ENCODE results near the gene PDLIM5. TPM values are rescaled to one million over a fixed set of nuclear protein-coding genes. Genes with fewer than 3 reads are reported as not detected.

Gene PDLIM5
- total RNA-seq, 1 donor from 2014 or later: 723 TPM

DNA sequence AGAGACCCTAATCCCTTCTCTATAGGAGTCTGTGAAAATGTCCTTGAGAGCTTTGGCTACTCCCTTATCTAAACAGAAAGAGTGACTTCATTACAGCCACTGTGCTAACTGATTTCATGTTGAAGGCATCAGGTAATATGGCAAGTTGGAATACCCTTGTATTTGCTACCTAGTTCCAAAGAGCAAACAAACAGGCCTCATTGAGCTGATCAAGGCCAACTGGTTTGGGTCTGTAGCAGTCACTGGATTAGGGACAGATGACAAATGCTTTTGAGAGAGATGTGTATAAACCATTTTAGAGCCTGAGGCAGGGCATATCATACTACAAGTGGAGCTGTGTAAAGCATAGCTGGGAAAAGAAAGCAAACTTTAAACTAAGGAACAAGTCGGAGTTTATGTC lies 22.9 kb upstream of the PDLIM5 start:
- no peak for DNase-seq (ENCODE audit: low spot score)

- DNase-seq (ENCODE audit: low spot score): no peak
Measured at GRCh38 chr4:94430406-94430805, 21.3 kb upstream of the PDLIM5 start.

DNA sequence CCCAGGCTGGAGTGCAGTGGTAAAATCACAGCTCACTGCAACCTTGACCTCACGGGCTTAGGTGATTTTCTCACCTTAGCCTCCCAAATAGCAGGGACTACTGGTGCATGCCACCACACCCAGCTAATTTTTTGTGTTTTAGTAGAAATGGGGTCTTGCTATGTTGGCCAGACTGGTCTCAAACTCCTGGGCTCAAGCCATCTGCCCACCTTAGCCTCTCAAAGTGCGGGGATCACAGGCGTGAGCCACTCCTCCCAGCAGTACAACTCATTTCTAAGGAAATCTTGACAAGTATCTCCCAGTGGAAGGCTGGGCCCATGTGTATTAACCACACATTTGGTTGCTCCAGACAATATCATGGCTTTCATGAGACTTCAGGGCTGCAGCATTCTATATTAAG lies 20.4 kb upstream of the PDLIM5 start:
- DNase-seq (ENCODE audit: low spot score): no peak

- DNase-seq (ENCODE audit: low spot score): no peak
Measured at GRCh38 chr4:94434505-94434904, 17.2 kb upstream of the PDLIM5 start.

- no peak for DNase-seq (ENCODE audit: low spot score)
Measured at GRCh38 chr4:94435874-94436273, 15.9 kb upstream of the PDLIM5 start.

DNA sequence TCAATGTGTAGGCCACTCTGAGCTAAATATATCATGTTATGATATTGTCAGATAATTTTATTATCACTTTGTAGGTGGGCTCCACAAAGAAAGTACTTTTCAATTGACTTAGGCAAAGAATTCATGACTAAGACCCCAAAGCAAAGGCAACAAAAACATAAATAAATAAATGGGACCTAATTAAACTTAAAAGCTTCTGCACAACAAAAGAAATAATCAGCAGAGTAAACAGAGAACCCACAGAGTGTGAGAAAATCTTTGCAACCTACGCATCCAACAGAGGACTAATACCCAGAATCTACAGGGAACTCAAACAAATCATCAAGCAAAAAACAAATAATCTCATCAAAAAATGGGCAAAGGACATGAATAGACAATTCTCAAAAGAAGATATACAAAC lies 15.2 kb upstream of the PDLIM5 start:
- no peak for DNase-seq (ENCODE audit: low spot score)

DNA sequence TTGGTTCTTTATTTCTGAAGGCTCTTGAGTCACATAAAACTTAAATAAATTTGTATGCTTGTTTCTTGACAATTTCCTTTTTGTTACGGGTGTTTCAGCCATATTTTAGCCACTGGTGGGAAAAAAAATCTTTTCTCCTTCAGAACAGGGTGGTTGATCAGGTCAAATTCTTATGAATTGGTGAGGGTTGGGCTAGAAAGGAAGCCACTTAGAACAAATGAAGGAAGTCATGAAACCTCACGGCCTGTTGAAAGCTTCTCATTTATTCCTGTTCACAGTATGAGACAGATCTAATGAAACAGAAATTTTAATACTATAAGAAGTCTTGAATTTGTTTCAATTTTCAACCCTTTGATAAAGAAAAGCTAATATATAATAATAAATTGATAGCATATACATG lies 12.1 kb upstream of the PDLIM5 start:
- DNase-seq (ENCODE audit: low spot score): no peak

DNA sequence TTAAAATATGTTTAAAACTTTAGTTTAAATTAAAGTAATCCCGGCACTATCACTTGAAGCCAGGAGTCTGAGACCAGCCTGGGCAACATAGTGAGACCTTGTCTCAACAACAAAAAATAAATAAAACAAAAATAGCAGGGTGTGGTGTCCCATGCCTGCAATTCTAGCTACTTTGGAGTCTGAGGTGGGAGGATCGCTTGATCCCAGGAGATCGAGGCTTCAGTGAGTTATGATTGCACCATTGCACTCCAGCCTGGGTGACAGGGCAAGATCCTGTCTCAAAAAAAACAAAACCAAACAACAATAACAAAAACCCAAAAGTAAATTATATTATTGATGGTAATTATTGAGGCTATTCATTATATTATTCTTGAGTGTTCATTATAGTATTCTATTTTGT lies 9.9 kb upstream of the PDLIM5 start:
- no peak for DNase-seq (ENCODE audit: low spot score)

- DNase-seq (ENCODE audit: low spot score): no peak
Measured at GRCh38 chr4:94442251-94442650, 9.5 kb upstream of the PDLIM5 start.

DNA sequence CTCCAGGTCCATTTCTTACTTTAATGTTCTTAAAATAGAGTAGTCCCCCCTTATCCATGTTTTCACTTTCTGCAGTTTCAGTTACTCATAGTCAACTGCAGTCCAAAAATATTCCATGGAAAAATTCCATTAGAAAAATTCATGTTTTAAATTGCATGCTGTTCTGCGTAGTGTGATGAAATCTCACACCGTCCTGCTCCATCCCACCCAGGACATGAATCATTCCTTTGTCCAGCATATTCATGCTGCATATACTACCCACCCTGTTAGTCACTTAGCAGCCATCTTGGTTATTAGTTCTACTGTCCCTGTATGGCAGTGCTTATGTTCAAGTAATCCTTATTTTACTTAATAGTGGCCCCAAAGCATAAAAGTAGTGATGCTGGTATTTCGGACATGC lies 5.4 kb upstream of the PDLIM5 start:
- DNase-seq (ENCODE audit: low spot score): no peak

GRCh38 chr4:94447754-94448411 lies 3.9 kb upstream of the PDLIM5 start:
- no peak for DNase-seq (ENCODE audit: low spot score)

DNA sequence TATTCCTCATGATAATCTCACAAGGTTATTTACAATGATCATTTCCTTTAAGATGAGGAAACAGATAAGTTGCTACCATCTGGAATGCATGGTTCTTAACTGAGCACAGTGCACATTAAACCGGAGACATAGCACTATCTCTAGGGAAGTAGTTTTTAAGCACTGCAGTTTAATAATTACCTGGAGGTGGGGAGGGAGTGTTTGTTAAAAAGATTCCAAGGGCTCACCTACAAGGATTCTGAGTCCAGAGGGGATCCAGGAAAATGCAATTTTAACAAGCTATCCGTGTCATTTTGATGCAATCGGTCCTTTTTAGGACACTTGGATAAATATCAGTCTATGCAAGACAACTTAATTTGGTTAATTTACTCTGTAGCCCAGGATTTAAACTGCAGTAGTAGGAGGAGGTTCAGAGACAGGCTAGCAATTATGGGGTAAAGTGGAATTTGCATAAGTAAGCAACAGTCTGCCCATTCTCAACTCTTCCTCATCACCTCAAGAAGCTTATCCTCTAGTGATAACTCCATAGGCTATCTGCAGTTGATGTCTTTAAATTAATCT lies 2.8 kb upstream of the PDLIM5 start:
- DNase-seq (ENCODE audit: low spot score): no peak

DNA sequence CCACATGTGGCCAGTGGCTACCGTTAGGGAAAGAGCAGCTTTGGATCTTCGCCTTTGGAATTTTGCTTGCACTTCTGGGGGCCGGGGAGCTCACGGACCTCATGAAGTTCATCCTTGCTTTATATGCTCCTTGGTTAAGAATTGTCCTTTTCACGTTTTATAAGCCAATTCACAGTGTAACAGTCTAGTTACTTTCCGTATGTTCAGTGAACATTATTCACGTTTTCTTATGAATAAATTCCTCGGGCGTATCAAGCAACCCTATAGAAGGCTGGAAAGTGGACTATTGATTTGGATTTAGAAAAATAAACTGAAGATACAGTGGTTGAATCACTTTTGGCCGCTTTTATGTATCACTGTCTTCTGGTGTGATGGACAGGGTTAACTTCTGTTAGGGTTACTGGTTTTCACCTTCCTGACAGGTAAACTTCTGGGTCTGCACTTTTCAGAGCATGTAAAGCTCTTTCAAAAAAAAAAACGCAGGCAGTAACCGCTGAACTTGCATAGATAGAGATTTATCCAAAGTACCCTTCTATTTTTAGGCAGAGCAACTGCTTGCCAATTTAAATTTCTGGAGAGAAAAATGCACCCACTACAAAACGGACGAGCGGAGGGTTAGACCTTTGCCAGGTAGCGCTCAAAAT lies 569 bp upstream of the PDLIM5 start:
- DNase-seq (ENCODE audit: low spot score): no peak

- DNase-seq (ENCODE audit: low spot score): peak; percentile 87
Measured at GRCh38 chr4:94452476-94453371, 982 bp downstream of the PDLIM5 start.

GRCh38 chr4:94453391-94453963 lies 1.7 kb downstream of the PDLIM5 start:
- peak; percentile 20 for DNase-seq (ENCODE audit: low spot score)

GRCh38 chr4:94454405-94454804 lies 2.7 kb downstream of the PDLIM5 start:
- peak; percentile 25 for DNase-seq (ENCODE audit: low spot score)

DNA sequence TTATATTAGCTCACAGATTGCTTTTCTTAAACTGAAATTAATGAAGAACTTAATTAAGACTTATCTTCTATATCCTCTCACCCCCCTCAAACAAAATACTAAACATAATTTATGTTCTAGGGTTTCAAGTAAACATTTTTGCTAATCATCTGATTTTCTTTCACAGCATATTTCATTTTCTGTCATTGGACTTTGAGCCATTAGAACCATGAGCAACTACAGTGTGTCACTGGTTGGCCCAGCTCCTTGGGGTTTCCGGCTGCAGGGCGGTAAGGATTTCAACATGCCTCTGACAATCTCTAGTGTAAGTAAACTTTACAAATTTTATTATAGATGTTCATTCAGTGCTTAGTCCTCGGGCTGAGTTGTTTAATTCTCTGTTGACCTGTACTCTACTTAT lies 3.3 kb downstream of the PDLIM5 start:
- DNase-seq (ENCODE audit: low spot score): peak; percentile 38

DNA sequence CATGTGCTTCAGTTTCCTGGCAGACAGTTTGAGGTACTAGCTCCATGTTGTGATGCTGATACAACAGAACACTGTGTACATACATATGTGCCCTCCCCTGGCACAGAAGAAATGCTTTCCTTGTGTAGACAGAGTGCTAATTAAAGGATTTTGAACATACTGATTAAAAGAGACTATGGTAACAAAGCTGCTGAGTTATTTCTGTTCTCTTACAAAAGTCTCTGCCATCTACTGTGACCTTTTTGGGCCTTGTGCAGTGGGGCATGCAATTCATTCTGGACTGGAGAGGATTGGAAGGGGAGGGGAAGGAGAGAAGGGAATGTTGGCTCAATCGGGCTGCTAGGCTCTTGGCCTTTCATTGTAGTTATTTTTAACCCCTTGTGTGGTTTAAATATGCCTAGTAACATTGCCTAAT lies 6.0 kb downstream of the PDLIM5 start:
- DNase-seq (ENCODE audit: low spot score): no peak

DNA sequence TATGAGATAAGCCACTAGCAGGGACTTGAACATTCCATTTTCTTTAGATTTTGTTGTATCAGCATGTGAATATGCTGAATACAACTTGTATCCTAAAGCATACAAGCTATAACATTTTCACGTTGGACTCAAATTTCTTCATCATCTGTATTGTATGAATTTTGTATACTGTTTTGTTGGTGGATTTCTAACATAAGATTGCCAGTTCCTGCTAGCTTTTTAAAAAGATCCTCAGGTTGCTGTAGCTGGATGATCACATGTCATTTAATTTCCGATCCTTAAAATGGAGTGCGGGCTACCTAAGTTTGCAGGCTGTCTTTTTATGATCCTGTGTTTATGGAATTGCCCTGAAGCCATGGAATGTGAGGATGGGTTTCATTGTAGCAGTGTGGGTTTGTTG lies 6.9 kb downstream of the PDLIM5 start:
- no peak for DNase-seq (ENCODE audit: low spot score)

GRCh38 chr4:94459462-94460161 lies 7.9 kb downstream of the PDLIM5 start:
- no peak for DNase-seq (ENCODE audit: low spot score)

GRCh38 chr4:94461506-94461905 lies 9.8 kb downstream of the PDLIM5 start:
- DNase-seq (ENCODE audit: low spot score): no peak

All from umbilical cord (tissue), 2 donors.